H1 (cell line): ENCODE results near the gene PLEKHG1. TPM values are rescaled to one million over a fixed set of nuclear protein-coding genes. Genes with fewer than 3 reads are reported as not detected.

Experiments used
- CTCF ChIA-PET: fragments of 300-600 bp; sonication (Branson Sonifier 250); formaldehyde crosslinking; loops from one replicate; lab custom pipeline; 2021; ENCODE audit not compliant: partially characterized antibody; lab: Charles Lee
- POLR2A ChIA-PET: fragments of 300-600 bp; sonication (Branson Sonifier 250); formaldehyde crosslinking; loops from one replicate; lab custom pipeline; 2021; ENCODE audit warnings: inconsistent platforms; ENCODE audit not compliant: partially characterized antibody; lab: Charles Lee
- DNase-seq, 2 experiments: peaks; one replicate each; pipeline versions ENCODE4 v3.0.0 to v3.0.0-alpha.2; 2010 to 2022; ENCODE audit warnings: low spot score in 2 of 2, low read depth in 1 of 2, mixed read lengths in 1 of 2
- FAIRE-seq: peaks from 2 replicates; lab custom pipeline; 2011; peaks lifted over from hg19 to GRCh38; lab: Jason Lieb, UNC
- H2AFZ ChIP-seq: 2 replicates; pipeline ENCODE4 v1.8.1; 2012; ENCODE audit warnings: low read length, inconsistent platforms
- H2AK5ac ChIP-seq: 2 replicates; pipeline ENCODE4 v1.6.1; 2013; ENCODE audit warnings: low read depth, low read length
- H2BK120ac ChIP-seq: replicated peaks from 2 replicates; pipeline ENCODE3; 2013; ENCODE audit warnings: low read depth, low read length, inconsistent platforms
- H2BK12ac ChIP-seq: 2 replicates; pipeline ENCODE4 v1.6.1; 2013; ENCODE audit warnings: low read depth, low read length
- H2BK15ac ChIP-seq: 2 replicates; pipeline ENCODE4 v1.6.1; 2013; ENCODE audit warnings: low read length
- H2BK20ac ChIP-seq: 2 replicates; pipeline ENCODE4 v1.6.1; 2013; ENCODE audit warnings: low read length
- H2BK5ac ChIP-seq: 2 replicates; pipeline ENCODE4 v1.6.1; 2013; ENCODE audit warnings: low read depth, low read length
- H3K14ac ChIP-seq: 2 replicates; pipeline ENCODE4 v1.6.1; 2013; ENCODE audit warnings: inconsistent platforms; ENCODE audit not compliant: insufficient read length
- H3K18ac ChIP-seq: 2 replicates; pipeline ENCODE4 v1.6.1; 2013; ENCODE audit warnings: low read length; ENCODE audit errors: extremely low read depth
- H3K23ac ChIP-seq: 2 replicates; pipeline ENCODE4 v1.6.1; 2013; ENCODE audit warnings: inconsistent platforms; ENCODE audit not compliant: insufficient read length
- H3K23me2 ChIP-seq: 2 replicates; pipeline ENCODE4 v1.6.1; 2013; ENCODE audit warnings: low read depth, low read length
- H3K27ac ChIP-seq: 2 replicates; pipeline ENCODE4 v1.6.1; 2011; ENCODE audit warnings: low read depth, low read length, inconsistent platforms
- H3K27me3 ChIP-seq, 4 experiments: replicated peaks in 1 of 4; 1 replicate in 1 of 4; 2 replicates in 3 of 4; pipeline versions ENCODE4 v1.6.1 to v1.8.1; 2011 to 2013; ENCODE audit warnings: low read length in 3 of 4, mild to moderate bottlenecking in 3 of 4, inconsistent platforms in 2 of 4, mixed read lengths in 2 of 4, moderate library complexity in 1 of 4; ENCODE audit not compliant: control insufficient read depth in 3 of 4, insufficient read depth in 3 of 4; ENCODE audit errors: extremely low read depth in 1 of 4
- H3K36me3 ChIP-seq, 4 experiments: 2 replicates each; pipeline versions ENCODE4 v1.6.1 to v1.8.1; 2011 to 2013; ENCODE audit warnings: mild to moderate bottlenecking in 4 of 4, low read length in 3 of 4, moderate library complexity in 2 of 4, control low read depth in 1 of 4, inconsistent platforms in 1 of 4; ENCODE audit not compliant: insufficient read depth in 4 of 4, control insufficient read depth in 2 of 4
- H3K4ac ChIP-seq: replicated peaks from 2 replicates; pipeline ENCODE3; 2013; ENCODE audit warnings: low read length, low read depth, mixed read lengths, inconsistent platforms; ENCODE audit not compliant: insufficient read length
- H3K4me1 ChIP-seq, 4 experiments: replicated peaks in 1 of 4; 1 replicate in 1 of 4; 2 replicates in 3 of 4; pipeline versions ENCODE4 v1.6.1 to v1.8.1; 2011 to 2013; ENCODE audit warnings: low read length in 3 of 4, inconsistent platforms in 2 of 4, mixed read lengths in 1 of 4; ENCODE audit not compliant: insufficient read depth in 4 of 4, control insufficient read depth in 3 of 4
- H3K4me2 ChIP-seq, 2 experiments: 2 replicates each; pipeline versions ENCODE4 v1.6.1 to v1.8.1; 2011 to 2013; ENCODE audit warnings: low read depth in 2 of 2, low read length in 2 of 2, control low read depth in 1 of 2, inconsistent platforms in 1 of 2, mild to moderate bottlenecking in 1 of 2; ENCODE audit not compliant: insufficient read depth in 1 of 2
- H3K4me3 ChIP-seq, 4 experiments: fragments of 200-600, 300-600 bp in 1 of 4; sonication (generic), shearing (Covaris generic), sonication (Bioruptor Twin) in 1 of 4; 2 replicates each; pipeline versions ENCODE4 v1.5.1 to v1.8.1; 2011 to 2016; ENCODE audit warnings: low read length in 4 of 4, low read depth in 3 of 4, control low read depth in 2 of 4, inconsistent platforms in 2 of 4, mild to moderate bottlenecking in 2 of 4, mixed read lengths in 1 of 4, moderate library complexity in 1 of 4; ENCODE audit not compliant: insufficient read depth in 2 of 4; ENCODE audit errors: extremely low read depth in 1 of 4
- H3K56ac ChIP-seq: replicated peaks from 2 replicates; pipeline ENCODE3; 2013; ENCODE audit warnings: low read depth, mild to moderate bottlenecking, mixed read lengths, low read length, inconsistent platforms; ENCODE audit not compliant: insufficient read length
- H3K79me1 ChIP-seq: 2 replicates; pipeline ENCODE4 v1.6.1; 2013; ENCODE audit warnings: low read depth, low read length, control low read depth
- H3K79me2 ChIP-seq, 2 experiments: 2 replicates each; pipeline versions ENCODE4 v1.6.1 to v1.8.1; 2012 to 2013; ENCODE audit warnings: low read length in 2 of 2, mild to moderate bottlenecking in 2 of 2, inconsistent platforms in 1 of 2; ENCODE audit not compliant: insufficient read depth in 2 of 2, control insufficient read depth in 1 of 2
- H3K9ac ChIP-seq, 4 experiments: replicated peaks in 1 of 4; 1 replicate in 1 of 4; 2 replicates in 3 of 4; pipeline versions ENCODE4 v1.6.1 to v1.8.1; 2011 to 2013; ENCODE audit warnings: low read depth in 3 of 4, low read length in 3 of 4, control low read depth in 2 of 4, mild to moderate bottlenecking in 2 of 4, moderate library complexity in 2 of 4, inconsistent platforms in 1 of 4; ENCODE audit errors: extremely low read depth in 1 of 4
- H3K9me3 ChIP-seq, 2 experiments: 2 replicates each; pipeline versions ENCODE4 v1.6.1 to v1.8.1; 2012 to 2013; ENCODE audit warnings: mild to moderate bottlenecking in 2 of 2, moderate library complexity in 2 of 2, control low read depth in 1 of 2, inconsistent platforms in 1 of 2, low read depth in 1 of 2, low read length in 1 of 2, mixed read lengths in 1 of 2; ENCODE audit not compliant: insufficient read depth in 2 of 2
- H4K20me1 ChIP-seq, 2 experiments: replicated peaks in 1 of 2; 2 replicates each; pipeline versions ENCODE3 to v1.8.1; 2011 to 2013; ENCODE audit warnings: inconsistent platforms in 2 of 2, low read length in 2 of 2, mild to moderate bottlenecking in 1 of 2; ENCODE audit not compliant: insufficient read depth in 2 of 2, control insufficient read depth in 1 of 2
- H4K5ac ChIP-seq: 2 replicates; pipeline ENCODE4 v1.6.1; 2013; ENCODE audit warnings: low read length, low read depth, mixed read lengths, inconsistent platforms; ENCODE audit not compliant: insufficient read length
- H4K8ac ChIP-seq: 2 replicates; pipeline ENCODE4 v1.8.0; 2013; ENCODE audit warnings: mild to moderate bottlenecking, moderate library complexity, low read length, inconsistent platforms; ENCODE audit not compliant: insufficient read depth; ENCODE audit errors: extremely low read depth
- H4K91ac ChIP-seq: replicated peaks from 2 replicates; pipeline ENCODE3; 2013; ENCODE audit warnings: low read length, mixed read lengths, inconsistent platforms; ENCODE audit not compliant: insufficient read length
- ATF2 ChIP-seq: IDR thresholded peaks from 2 replicates; pipeline ENCODE4 v1.6.1; 2012; ENCODE audit warnings: low read length, inconsistent platforms
- CTCF ChIP-seq, 3 experiments: IDR thresholded peaks; 1 replicate in 2 of 3; 2 replicates in 1 of 3; pipeline versions ENCODE4 v1.5.1 to v1.6.1; 2011; ENCODE audit warnings: low read length in 3 of 3, mild to moderate bottlenecking in 3 of 3, inconsistent platforms in 2 of 3, low read depth in 1 of 3, moderate library complexity in 1 of 3; ENCODE audit not compliant: insufficient read depth in 1 of 3; ENCODE audit errors: control extremely low read depth in 1 of 3
- GABPA ChIP-seq: IDR thresholded peaks from 2 replicates; pipeline ENCODE4 v1.6.1; 2011; ENCODE audit warnings: mild to moderate bottlenecking, low read length, moderate library complexity, borderline replicate concordance; ENCODE audit not compliant: insufficient read depth
- KDM5A ChIP-seq: fragments of 200-600 bp; IDR thresholded peaks from 2 replicates; pipeline ENCODE4 v1.7.1; 2012; ENCODE audit warnings: mild to moderate bottlenecking, low read length, inconsistent platforms, mixed read lengths
- RNF2 ChIP-seq: fragments of 200-900, 300-1000 bp; sonication (generic); IDR thresholded peaks from 2 replicates; pipeline ENCODE4 v1.7.1; 2016; ENCODE audit warnings: borderline replicate concordance, low read depth, mild to moderate bottlenecking, antibody characterized with exemption, low read length; ENCODE audit not compliant: poor library complexity, severe bottlenecking; ENCODE audit errors: missing control alignments
- SIN3A ChIP-seq, 2 experiments: IDR thresholded peaks in 1 of 2; conservative IDR thresholded peaks in 1 of 2; 2 replicates each; pipeline ENCODE4 v1.6.1; 2011 to 2012; ENCODE audit warnings: low read length in 2 of 2, improper control_type of control experiment in 1 of 2, low read depth in 1 of 2, mild to moderate bottlenecking in 1 of 2
- TAF1 ChIP-seq: IDR thresholded peaks from 2 replicates; pipeline ENCODE4 v1.6.1; 2011; ENCODE audit warnings: mild to moderate bottlenecking, low read depth, low read length
- WGBS, 2 experiments: shearing (Covaris generic) in 1 of 2; methylation state at CpG; one replicate each; pipeline versions ENCODE4 v1.1.6 to v1.1.7; 2013 to 2015; ENCODE audit warnings: low lambda C conversion rate in 2 of 2, mixed read lengths in 2 of 2, inconsistent platforms in 1 of 2, low coverage in 1 of 2, missing lambda C conversion rate in 1 of 2; ENCODE audit not compliant: insufficient replicate concordance in 2 of 2, insufficient coverage in 1 of 2, insufficient read length in 1 of 2; ENCODE audit errors: extremely low coverage in 1 of 2, missing lambda C conversion rate in 1 of 2; 5-methylcytosine and 5-hydroxymethylcytosine counted together
- polyA plus RNA-seq, 7 experiments: library from polyadenylated mRNA; depleted of rRNA in 3 of 7; stranded (reverse) in 5 of 7; unstranded in 2 of 7; fragments of >200 nt in 5 of 7; fragments of 200-250 nt in 2 of 7; gene quantifications; 1 replicate in 5 of 7; 2 replicates in 1 of 7; 4 replicates in 1 of 7; pipeline versions ENCODE4 v1.2.1 to v1.2.3, GENCODE V29; 2011 to 2013; ENCODE audit warnings: missing spikeins in 2 of 7, mixed read lengths in 2 of 7
- total RNA-seq: library from RNA; stranded (reverse); fragmentation: NEBNext Ultra II Directional; extraction: Animal tissue kit (Norgen Biotek cat#: 25700); gene quantifications from 2 replicates; pipeline ENCODE4 v1.2.1, GENCODE V29; 2021

The PLEKHG1 gene
- total and polyA plus RNA-seq, 2 of the 8 experiments (the other 6 are each of a cell fraction or from before 2014, with no cell fraction given) = 0.94 to 2.2 TPM

- Histone ChIP-seq H2AFZ (peak overlapping the region; percentile 49; the same call in 1 of the 2 replicates), H2AK5ac (no peak overlapping the region), H3K27ac (no peak overlapping the region), H4K5ac (no peak overlapping the region), H4K91ac (no peak overlapping the region), H3K36me3 (no peaks in the 10 kb centered on the region), H4K20me1 (no peaks in the 10 kb centered on the region), H2BK15ac (no peak overlapping the region), H2BK5ac (no peak overlapping the region), H3K18ac (no peak overlapping the region), H3K9ac (no peak overlapping the region), H3K23ac (no peak overlapping the region), H3K4me1 (peaks cover 0 to 2% (median 0%) of the 10 kb centered on the region in 4 experiments; a peak in 1 of 7 replicates), H3K4me3 (no peak overlapping the region), H3K14ac (no peak overlapping the region), H4K8ac (no peak overlapping the region; the same call in none of the 2 replicates), H3K23me2 (no peaks in the 10 kb centered on the region), H3K56ac (no peak overlapping the region), H2BK12ac (no peak overlapping the region), H3K79me1 (no peaks in the 10 kb centered on the region), H3K4ac (no peak overlapping the region), H3K9me3 (no peaks in the 10 kb centered on the region), H2BK20ac (no peak overlapping the region), H3K79me2 (no peaks in the 10 kb centered on the region), H2BK120ac (no peak overlapping the region), H3K27me3 (no peaks in the 10 kb centered on the region), H3K4me2 (no peak overlapping the region)
- 75% methylated on average over 9 of the region's 9 CpGs; no CpG with 5 or more reads in 1 of the 2 experiments for WGBS, 2 experiments
- CTCF ChIA-PET = interaction anchor here (1.1 kb wide), 1 partner anchor 226 kb away, joined by 3 read pairs; no protein-coding TSS in a partner anchor
- POLR2A ChIA-PET = interaction anchor here (1.1 kb wide), 1 partner anchor 21 kb away, joined by 3 read pairs; no protein-coding TSS in a partner anchor
- no peak for DNase-seq
- no peak for FAIRE-seq
- TF ChIP-seq KDM5A (no peak), ATF2 (no peak), RNF2 (no peak), SIN3A (conservative IDR thresholded peaks at IDR 0.05 in 1 of 2, IDR thresholded peaks at IDR 0.05 in 1 of 2; ENCODE audit: low read depth in 1 of 2, low read length in 2 of 2) (no peak), GABPA (no peak), TAF1 (no peak), CTCF (IDR thresholded peaks at IDR 0.05; ENCODE audit: control extremely low read depth in 1 of 3, insufficient read depth in 1 of 3, low read depth in 1 of 3, low read length in 3 of 3) (no peak)
These were observed 10.7 kb upstream of the PLEKHG1 start for GRCh38 chr6:150588888-150589499.
